ENCODE results near the gene PTPRJ. TPM values are rescaled to one million over a fixed set of nuclear protein-coding genes. Genes with fewer than 3 reads are reported as not detected.

The PTPRJ gene
- total and polyA plus RNA-seq, 9 of the 15 experiments (the other 6 are each of a cell fraction or from before 2014, with no cell fraction given): 0.56 to 10.7 (median 4.8) TPM

DNA sequence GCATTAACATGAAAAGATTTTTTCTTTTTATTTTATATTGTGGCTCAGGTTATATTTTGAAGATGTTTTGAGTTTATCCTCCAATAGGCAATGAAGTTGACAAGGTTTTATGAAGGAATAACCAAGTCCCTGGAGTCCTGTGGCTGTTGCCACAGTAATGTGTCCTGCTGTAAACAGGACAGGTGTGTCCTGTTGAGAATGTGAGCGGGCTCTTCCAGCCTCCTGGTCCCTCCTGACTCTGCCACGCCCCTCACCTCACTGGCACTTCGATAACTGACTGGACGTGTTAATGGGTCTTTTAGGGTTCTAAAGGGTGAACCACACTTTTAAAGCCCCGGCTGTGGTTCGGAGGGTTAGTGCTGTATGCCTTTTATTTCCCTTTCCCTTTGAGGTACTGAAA, 188.5 kb downstream of the PTPRJ start:
- POLR2A ChIA-PET: no interaction called here
- peaks cover 3% of the 10 kb centered on the region; the same call in 1 of the 3 replicates for H3K36me3 ChIP-seq (ENCODE audit: control insufficient read depth, insufficient read depth, low read length)
- H3K9ac ChIP-seq (ENCODE audit: insufficient read depth in 1 of 2, low read depth in 2 of 2, low read length in 2 of 2): no peak overlapping the region
- in situ Hi-C loops (cut with MboI) (no loop called here), intact Hi-C loops (cut with micrococcal nuclease) (no loop called here)
- H3K9me1 ChIP-seq (ENCODE audit: control insufficient read depth, insufficient read depth, low read length): no peaks in the 10 kb centered on the region
- H3K4me2 ChIP-seq (ENCODE audit: insufficient read depth, low read length): no peak overlapping the region
- no peak overlapping the region for H2AFZ ChIP-seq (ENCODE audit: low read depth, low read length)
- no peak for FAIRE-seq
- BruUV-seq (replicated peaks): no TSS peak
- H3K4me3 ChIP-seq: no peak overlapping the region
- H3K27ac ChIP-seq (ENCODE audit: extremely low read depth, low read depth, low read length): no peak overlapping the region
- no peaks in the 10 kb centered on the region; a peak in 2 of 5 replicates for H3K4me1 ChIP-seq (replicated peaks in 1 of 2; ENCODE audit: control insufficient read depth in 2 of 2, insufficient read depth in 2 of 2, low read length in 2 of 2)
- CTCF ChIA-PET (ENCODE audit: low intra/inter-chr PET ratio): no interaction called here
- no peak for DNase-seq (ENCODE audit: extremely low read depth in 1 of 4, low spot score in 3 of 4)
- ATAC-seq: no peak
- H3K79me2 ChIP-seq (ENCODE audit: control insufficient read depth, insufficient read depth, low read length): no peaks in the 10 kb centered on the region
- WGBS (ENCODE audit: insufficient coverage, low coverage, missing lambda C conversion rate): 50% methylated on average over 6 of the region's 6 CpGs
- no peaks in the 10 kb centered on the region for H3K9me3 ChIP-seq (replicated peaks; ENCODE audit: control insufficient read depth, insufficient read depth, low read depth, low read length)
- no peaks in the 10 kb centered on the region for H3K27me3 ChIP-seq (ENCODE audit: control insufficient read depth in 2 of 2, insufficient read depth in 2 of 2, low read length in 2 of 2)
- H4K20me1 ChIP-seq (replicated peaks; ENCODE audit: control insufficient read depth, insufficient read depth, low read length): no peaks in the 10 kb centered on the region
- TF ChIP-seq ZNF41 (CRISPR knock-in tag; conservative IDR thresholded peaks at IDR 0.05) (no peak), ZNF644 (tag; IDR thresholded peaks at IDR 0.05; ENCODE audit: low read depth) (no peak), CTBP1 (IDR thresholded peaks at IDR 0.05; ENCODE audit: borderline replicate concordance) (no peak), NEUROD1 (IDR thresholded peaks at IDR 0.05; ENCODE audit: borderline replicate concordance, low read depth, low read length, partially characterized antibody) (no peak), MEF2A (IDR thresholded peaks at IDR 0.05; ENCODE audit: control insufficient read depth, low read depth, low read length) (no peak), SNIP1 (IDR thresholded peaks at IDR 0.05; ENCODE audit: low read depth) (no peak), ZBTB2 (IDR thresholded peaks at IDR 0.05) (no peak), ZNF77 (CRISPR knock-in tag; IDR thresholded peaks at IDR 0.05) (no peak), SRSF1 (IDR thresholded peaks at IDR 0.05; ENCODE audit: low read depth, low read length) (no peak), HSF4 (CRISPR knock-in tag; IDR thresholded peaks at IDR 0.05; ENCODE audit: borderline replicate concordance) (no peak), HBP1 (CRISPR knock-in tag; IDR thresholded peaks at IDR 0.05) (no peak), IRF1 (CRISPR knock-in tag; IDR thresholded peaks at IDR 0.05; ENCODE audit: borderline replicate concordance) (no peak), NR0B1 (IDR thresholded peaks at IDR 0.05; ENCODE audit: partially characterized antibody) (no peak)
- TF ChIP-seq, protein P1, sequence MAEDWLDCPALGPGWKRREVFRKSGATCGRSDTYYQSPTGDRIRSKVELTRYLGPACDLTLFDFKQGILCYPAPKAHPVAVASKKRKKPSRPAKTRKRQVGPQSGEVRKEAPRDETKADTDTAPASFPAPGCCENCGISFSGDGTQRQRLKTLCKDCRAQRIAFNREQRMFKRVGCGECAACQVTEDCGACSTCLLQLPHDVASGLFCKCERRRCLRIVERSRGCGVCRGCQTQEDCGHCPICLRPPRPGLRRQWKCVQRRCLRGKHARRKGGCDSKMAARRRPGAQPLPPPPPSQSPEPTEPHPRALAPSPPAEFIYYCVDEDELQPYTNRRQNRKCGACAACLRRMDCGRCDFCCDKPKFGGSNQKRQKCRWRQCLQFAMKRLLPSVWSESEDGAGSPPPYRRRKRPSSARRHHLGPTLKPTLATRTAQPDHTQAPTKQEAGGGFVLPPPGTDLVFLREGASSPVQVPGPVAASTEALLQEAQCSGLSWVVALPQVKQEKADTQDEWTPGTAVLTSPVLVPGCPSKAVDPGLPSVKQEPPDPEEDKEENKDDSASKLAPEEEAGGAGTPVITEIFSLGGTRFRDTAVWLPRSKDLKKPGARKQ (CRISPR knock-in tag; IDR thresholded peaks at IDR 0.05): no peak
- TF ChIP-seq, protein P2, sequence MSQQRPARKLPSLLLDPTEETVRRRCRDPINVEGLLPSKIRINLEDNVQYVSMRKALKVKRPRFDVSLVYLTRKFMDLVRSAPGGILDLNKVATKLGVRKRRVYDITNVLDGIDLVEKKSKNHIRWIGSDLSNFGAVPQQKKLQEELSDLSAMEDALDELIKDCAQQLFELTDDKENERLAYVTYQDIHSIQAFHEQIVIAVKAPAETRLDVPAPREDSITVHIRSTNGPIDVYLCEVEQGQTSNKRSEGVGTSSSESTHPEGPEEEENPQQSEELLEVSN (IDR thresholded peaks at IDR 0.05; ENCODE audit: borderline replicate concordance in 1 of 2, extremely low read depth in 1 of 2, insufficient read depth in 1 of 2, insufficient read length in 1 of 2, low read depth in 1 of 2, low read length in 1 of 2, poor library complexity in 1 of 2, severe bottlenecking in 1 of 2): no peak

All from K562 (cell line).